EH (cell line): Measurements from ENCODE around the gene MEF2C.

ENCODE experiments used
- DNase-seq: peaks from one replicate; pipeline ENCODE4 v3.0.0-alpha.2; 2015; ENCODE audit warnings: low read depth

The MEF2C gene

DNA sequence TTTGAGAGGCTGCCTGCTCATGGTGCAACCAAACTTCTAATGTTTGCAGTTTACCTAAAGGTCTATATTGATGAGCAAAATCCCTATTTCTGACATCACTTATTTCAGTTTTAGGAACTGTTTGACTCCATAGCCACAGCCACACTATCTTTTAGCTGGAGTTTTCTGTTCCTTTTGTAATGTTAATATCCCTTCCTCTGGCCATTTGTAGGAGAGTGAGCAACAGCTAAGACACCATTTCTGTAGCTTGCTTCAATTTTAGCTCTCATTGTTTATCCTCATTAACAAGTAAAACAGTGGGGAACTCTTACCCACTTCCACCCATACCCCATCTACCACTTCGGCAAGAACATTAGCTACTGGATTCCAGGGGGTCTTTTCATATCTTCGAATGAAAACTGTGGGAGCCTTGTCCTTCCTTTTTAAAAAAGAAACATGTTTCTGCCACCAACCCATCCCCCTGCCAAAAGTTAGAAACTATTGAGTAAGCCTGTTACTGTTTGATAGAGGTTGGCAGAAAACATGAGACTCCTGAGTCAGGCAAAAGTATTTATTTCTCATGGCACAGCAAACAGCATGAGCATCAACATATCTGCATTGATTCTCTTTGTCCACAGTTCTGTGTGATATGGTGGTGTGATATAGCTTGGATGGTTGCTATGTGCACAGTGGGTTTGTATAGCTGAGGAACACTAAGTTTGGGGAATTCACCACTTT, 174.1 kb downstream of the MEF2C start:
- DNase-seq = no peak

DNA sequence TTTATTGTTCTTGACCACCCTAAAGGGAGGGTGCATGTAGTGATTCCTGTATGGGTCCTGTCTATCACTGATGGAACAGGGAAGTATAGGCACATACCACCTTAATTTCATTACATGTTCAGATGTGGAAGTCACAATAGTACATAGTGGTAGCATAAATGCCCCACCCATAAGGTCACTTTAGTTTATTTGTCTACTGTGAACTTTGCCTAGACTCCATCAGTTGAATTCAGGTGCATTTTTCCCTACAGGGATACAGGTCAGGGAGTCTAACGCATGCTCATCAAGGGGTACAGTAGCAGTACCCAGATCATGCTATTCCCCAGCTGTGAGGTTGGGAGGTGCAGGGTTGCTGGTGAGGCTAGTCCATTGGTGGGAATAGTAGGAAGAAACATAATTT, 175.0 kb downstream of the MEF2C start:
- DNase-seq = no peak

DNA sequence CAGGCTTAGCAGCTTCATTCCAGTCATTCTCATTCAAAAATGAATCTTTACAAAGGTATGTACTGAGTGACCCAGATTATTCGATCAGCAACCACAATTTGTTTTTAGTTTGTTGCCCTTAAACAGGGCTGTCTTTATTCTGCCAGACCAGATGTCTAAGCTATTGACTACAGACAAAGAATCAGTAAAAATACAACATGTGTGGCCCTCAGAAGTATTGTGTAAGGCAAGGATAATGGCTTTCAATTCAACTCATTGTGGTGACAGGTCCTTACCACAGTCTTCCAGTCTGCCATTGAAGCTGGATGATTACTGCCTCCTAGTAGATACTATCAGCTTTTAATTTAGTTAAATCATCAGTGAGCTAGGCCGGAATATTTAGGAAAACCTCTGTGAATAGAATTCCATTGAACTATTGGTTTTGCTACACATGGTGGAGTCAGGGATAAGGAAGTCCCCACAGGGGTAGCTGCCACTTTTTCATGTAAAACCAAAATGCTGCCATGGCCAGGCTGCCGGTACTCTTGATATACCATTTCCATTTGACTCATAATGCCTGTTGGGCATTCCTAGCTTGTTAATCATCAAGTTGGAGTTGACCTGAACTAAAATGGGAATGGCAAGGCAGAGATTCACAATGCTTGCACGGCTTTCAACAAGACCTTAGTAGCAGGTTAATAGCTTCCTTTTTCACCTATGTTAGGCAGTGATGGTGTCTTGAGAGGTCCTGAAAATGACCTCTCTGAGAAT, 175.6 kb downstream of the MEF2C start:
- no peak for DNase-seq

DNA sequence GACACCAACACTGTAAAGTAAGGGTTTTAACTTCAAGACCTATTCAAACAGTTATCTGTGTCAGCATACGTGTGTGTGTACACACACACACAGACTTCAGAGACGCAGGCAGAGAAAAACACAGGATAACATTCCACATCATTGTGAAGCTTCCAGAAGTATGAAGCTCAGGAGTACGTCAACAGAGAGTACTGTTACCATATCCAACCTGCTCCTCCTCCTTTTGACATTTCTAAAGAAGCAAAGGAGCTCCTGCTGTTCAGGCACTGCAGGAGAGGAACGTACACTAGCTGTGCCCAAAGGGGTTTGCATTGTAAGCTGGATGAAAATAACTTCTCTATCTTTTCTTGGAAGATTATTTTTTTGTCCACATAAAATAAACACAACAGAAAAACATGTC, 180.7 kb downstream of the MEF2C start:
- no peak for DNase-seq

DNA sequence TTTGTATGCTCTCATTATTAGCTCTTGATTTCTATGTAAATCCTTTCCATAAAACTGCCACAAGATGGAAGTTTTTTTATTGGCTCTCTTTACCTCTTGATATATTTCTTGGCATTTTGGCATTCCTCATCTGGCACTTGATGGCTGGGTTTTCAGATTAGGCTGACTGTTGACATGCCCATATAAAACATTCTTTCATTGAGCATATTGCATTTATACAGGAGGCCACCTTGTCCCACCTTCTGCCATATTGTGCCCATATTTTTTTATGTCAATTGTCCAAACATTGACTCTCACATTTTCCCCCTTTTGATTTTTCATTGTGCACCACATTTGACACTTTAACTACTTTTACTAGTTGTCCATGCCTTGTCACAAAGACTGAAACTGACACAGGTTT, 182.9 kb downstream of the MEF2C start:
- DNase-seq = no peak

DNA sequence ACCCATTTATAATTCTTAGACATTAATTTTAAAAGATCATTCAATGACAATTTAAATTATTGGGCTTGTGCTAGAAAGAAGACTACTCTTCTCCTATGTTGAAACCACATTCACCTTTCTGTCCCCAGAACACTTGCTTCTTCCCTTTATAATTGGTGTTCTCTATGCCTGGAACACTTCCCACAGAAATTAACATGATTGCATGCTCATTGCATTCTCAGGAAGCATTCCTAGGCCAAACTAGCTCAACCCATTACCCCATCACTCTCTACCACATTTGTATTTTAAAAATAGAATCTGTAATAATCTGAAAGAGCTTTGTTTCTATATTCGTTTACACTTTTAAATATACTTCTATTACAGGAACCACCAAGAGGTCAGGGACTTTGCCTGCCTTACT, 184.7 kb downstream of the MEF2C start:
- DNase-seq = no peak

DNA sequence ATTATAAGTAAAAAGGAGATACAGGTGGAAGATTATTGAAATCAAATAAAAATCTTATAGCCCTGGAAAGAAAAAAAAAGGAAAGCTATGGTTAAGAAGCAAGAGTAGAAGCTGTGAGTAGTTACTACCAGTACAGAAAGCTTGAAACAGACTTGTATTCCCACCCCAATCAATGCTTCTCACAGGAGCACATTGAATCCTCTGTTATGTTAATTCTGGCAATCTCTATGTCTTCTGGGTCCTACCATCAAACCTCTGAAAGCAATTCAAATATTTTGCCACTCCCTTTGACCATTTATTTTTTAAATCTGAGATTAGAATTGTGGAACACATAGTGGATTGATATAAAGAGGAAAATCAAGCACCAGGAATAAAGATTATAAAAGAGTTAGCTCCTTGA, 186.5 kb downstream of the MEF2C start:
- no peak for DNase-seq

DNA sequence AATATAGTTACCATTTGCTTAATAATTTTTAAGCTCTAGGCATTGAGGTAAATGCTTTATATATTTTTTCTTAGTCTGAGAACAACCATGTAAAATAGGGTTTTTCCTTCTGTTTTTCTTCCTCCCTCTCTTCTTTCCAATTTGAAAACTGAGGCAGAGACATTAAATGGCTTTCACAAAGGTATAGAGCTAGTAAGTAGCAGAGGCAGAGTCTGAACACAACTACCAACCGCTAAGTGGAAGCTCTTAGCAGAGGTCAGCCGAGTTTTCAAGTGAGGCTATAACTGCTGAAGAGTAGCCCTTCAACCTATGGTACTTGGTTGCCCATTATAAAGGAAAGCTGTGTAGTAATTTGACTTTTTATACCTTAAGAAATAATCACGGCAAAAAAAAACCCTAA, 187.1 kb downstream of the MEF2C start:
- no peak for DNase-seq

DNA sequence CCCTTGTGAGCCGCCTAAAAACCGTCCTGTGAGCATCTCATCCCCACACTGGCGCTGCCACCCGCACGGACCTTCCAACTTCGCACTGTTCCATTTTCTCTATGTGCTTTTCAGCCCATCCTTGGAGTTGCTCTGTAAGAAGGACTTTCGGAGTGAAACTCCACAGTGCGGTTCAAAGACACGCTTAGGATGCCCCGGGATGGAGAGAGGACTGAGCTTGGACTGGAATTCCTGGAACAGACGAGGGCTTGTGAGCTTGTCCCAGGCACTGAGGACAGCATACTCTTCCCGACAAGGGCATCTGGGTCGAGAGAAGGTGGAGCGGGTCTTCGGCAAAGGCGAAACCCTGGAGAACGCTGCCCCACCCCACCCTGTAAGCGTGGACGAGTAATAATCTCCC, 187.8 kb downstream of the MEF2C start:
- DNase-seq = no peak

DNA sequence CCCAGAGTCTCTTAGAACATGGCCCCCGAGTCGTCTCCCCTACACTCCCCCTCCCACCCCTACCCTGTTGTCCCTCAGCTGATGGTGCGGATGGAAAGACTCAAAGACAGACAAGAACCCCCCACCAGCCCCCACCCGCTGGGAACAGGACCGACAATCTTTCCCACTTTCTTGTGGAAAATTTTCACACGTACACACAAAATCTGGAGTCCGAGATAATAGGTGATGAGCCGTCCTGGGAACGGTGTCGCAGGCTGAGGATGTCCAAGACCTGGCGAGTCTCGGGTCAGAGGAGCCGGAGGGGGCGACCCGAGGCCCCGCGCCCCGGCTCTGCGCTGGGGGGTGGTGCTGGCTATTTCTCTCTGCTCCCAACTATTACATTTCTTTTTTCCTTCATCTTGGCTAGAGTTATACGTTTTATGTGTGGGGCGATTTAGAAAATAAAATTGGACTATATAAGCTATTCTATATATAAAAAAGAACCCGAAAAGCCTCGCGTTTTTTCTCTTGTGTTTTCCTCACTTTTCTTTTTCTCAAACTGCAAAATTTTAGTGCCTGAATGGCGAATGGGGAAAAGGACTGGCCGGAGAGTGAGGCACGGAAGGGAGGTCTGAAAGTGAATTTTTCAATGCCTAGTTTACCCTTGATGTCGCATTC, 188.8 kb downstream of the MEF2C start:
- no peak for DNase-seq

DNA sequence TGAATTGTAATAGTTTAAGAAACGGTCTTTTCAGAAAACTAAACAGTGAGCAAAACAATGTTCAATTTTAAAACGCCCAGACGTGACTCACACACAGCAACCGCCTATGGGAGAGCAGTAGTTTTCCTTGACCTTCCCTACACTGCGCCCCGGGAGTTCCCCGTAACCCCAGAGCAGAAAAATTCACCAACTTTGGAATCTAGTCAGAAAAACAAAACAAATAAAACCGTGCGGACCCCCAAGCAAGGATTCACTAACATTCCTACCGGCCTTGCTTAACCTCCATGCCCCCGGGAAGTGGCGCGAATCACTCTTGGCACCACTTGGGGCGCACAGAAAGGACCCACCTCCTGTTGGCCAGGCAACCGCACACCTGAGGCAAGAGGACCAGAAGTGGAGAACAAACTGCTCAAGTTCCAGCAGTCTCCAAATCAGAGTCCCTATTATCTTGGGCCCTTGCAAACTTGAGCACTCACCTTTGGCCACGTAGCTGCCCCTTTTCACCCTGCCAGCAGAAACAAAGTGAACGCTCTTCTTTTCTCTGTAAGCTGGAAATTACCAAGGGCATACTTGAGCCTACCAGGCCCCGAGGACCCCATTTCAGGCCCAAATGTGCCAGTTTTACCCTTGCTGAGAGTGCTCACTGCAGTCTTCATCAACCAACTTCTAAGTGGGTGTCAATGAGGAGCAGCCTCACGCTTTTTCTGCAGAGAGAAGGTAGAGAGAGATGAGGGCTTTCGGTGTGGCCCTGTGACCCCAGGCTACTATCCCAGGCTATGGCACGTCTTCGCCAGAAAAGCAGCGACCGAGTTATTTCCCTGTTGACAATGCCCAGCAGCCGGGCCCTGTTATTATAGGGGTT, 189.7 kb downstream of the MEF2C start:
- peak; percentile 6 for DNase-seq

DNA sequence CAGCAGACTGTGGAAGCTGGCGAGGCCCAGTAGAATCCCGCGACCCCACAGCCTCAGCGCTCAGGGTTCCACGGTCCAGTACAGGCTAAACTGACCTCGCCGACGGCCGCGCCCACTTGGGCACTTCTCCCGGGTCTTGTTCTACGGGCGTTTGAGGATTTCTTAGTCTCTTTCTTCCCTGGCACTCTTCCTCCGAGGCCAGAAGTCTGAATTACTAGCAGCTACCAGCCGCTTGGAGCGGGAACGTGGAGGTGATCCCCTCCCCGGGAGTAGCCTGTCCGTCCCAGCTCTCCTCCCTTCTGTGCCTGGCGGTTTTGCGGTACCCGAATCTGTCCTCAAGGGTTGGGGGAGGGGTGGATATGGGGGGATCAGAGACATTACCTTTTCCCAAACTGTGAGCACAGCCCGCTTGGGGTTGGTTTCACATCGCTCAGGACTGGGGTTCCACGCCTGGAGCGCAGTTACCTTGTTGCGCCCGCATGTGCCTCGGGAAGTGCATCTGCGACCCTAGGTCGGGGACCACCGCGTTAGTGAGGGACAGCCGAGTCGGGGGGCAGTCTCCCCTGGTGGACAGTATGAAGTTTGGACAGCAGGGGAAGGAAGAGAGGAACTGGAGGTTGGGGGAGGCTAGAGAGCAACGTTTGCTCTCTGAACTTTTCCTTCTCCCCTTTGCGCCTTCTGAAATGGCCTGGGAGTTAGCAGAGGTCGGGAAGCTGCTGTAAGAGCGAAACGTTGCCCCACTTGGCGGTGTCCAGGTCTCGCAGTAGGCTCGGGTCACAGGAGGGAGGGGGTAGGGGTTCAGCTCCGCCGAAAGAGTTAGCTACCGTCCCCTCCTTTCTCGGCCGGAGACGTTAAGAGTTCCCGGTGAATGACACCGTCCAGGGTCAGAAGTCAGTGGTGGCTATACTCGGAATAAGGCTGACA, 190.8 kb downstream of the MEF2C start:
- no peak for DNase-seq

DNA sequence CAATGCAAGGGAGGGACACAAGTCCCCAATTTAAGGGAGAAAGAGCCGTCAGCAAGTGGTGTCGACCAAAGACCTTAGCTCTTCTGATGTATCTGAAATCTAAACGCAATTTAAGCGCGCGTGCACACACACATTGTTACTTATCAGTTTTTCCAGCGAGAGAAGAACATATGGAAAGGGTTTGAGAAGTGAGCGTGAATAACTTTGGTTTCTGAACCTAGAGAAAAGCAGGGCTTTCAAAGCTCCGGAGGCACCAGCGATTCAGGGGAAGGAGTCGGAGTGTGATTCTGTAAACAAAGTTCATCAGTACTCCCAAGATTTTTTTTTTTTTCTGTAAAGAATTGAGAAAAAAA, 191.8 kb downstream of the MEF2C start:
- no peak for DNase-seq

DNA sequence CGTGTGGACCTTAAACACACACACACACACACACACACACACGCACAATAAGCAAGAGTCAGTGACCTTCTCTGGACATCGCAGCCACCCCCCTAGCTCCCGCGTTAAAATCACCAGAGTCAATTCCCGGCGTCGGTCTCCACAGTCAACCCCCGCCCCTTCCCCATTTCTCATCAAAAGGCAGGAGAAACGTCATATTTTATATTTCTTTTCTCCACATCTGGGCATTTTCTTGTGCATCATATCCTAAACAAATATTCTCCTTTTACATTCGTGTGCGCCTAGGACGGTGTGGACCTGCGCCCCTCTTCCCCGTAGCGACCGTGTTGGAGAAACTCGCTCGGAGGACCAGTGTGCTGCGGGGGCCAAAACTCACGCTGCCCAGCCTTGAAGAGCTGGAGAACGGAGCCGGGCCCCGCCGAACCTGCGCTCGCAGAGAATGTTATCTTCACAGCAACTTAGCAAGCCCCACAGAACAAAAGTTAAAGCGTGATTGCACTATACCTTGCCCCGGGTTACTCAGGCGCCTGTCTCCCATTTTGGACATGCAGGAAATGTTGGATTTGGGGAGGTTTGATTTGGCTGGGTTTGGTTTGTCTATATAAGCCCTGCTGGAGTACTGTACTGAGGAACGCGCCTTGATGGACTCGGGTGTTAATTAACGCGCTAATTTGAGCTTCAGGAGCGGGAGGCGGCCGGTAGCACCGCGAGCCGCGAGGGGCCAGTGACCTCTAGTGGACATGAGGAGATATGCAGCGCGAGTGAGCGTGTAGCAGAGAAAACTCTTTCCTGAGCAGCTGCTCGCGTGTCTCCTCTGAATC, 192.4 kb downstream of the MEF2C start:
- peak; percentile 61 for DNase-seq

DNA sequence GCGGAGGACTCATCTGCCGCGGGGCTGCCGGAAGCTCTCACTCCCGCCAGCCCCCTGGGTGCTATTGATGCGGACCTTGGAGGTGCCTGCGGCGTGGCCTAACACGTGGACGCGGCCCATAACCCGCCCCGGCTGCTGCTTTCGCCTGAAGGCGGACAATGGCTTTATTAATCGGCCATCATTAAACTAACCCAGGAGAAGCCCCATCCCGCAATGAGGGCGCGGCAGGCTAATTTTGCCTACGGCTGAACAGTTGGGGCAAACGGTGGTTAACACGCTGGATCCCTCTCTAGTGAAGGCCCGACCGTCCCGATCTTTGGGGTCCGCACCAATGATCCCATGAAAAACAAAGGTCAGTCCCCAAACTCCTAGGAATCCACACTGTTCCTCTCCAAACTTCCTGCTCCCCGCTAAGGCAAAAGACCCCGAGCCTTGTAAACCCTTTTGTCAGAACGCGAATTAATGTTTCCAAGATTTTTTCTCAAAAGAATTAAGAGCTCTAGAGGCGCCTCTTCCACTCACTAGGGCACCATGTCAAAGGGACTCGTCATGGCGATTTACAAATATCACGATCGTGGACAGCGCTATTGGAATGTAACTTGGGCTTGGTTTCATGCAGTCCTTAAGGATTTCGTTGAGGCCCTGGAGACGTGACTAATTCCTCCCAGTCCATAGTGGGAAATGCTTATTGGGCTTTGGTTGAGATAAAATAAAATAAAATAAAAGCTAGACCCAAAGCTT, 193.1 kb downstream of the MEF2C start:
- DNase-seq = no peak

DNA sequence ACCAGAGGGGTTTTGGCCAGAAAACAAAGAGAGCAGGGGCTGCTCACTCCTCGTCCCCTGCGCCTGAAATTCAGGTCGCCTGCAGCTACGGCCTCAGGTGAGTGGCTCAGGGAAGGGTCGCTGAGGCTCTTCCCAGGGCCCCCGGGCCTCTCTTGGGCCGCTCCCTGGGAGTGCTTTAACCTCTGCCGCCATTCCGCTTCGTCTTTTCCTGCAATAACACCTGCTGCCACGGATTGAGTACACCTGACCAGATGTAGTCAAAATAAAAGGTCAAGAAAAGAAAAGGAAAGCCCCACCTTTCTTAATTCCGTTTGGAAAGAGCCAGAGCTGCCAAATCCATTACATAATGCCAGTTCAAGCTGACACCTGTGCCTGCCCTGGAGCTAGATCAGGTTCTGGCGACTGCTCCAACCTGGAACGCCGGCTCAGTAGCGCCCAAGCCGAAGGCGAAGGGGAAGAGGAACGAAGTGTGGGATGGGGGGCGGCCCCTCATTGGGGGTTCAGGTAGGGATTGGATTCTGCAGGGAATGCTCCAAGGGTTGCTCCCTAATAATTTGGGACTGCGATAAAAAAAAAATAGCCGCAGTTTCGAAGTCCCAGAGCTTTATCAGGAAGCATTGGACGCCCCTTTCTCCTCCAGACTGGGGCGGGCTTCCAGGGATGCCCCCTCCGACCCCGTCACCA, 193.9 kb downstream of the MEF2C start:
- DNase-seq = no peak

DNA sequence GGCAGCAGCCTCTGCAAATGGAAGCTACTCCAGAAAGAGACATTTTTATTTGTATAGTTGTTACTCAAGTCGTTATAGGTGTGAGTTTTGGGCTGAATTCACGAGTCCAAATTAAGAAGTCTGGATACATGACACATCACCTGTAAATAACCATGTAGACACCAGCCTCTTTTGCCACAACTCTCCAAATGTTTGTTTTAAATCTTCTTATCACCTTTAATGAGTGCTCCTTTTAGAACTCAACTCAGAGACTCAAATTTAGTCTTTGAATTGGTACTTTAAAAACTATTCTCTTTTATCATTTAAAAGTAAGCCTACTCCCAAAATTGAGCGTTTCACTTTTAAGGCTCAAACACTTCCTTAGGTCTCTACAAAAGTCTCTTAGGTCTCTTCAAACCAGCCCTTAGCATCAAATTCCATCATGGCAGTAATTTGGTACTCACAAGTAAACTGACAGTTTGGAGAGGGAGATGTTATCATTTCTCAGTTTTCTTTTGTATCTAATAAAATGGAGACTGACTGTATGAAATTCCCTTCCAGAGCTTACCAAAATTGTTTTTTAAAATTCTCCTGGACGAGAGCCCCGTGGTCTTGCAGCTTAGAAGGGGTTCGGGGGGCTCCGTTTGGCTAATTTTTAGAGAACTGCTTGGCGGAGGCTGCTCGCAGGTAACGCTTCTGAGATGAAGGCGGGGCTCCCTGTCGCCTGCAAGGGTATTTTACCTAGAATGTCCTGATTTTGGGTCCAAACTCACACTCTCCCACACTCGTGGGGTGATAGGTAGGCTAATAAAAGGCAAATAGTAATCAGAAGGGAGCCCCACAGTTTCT, 194.6 kb downstream of the MEF2C start:
- DNase-seq = no peak

DNA sequence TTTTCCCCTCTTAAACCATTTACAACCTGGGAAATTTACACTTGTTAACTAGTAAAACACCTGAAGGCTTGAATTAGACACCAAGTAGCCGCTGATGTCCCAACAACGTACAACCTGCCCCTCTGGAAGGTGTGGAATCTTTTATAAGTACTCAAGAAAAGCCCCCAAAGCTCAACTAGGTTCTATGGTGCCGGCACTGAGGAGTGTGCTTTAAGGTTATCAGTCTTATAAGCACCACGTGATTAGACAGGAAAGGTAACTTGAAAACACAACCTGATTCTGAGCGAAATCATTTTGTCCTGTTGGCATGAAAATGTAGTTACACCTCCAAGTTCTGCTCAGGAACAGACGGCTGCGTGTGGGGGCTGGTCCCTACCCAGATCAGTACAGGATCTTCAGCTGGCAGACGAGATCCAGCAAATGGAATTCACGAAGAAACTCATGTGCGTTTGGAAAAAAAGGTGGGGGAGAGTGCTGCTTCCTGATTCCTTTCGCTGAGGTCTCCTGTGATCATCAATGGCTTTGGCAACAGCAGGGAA, 195.5 kb downstream of the MEF2C start:
- no peak for DNase-seq
